Astrocyte of the spinal cord (primary cell): ENCODE results near the gene KIAA0753.
A peak's percentile ranks its signal among the peaks of the same experiment; 100 is the strongest.

Source experiments
- DNase-seq: peaks from one replicate; pipeline ENCODE4 v3.0.0; 2011; ENCODE audit warnings: low read depth, low spot score
- H3K4me3 ChIP-seq: 2 replicates; pipeline ENCODE4 v1.5.1; 2011; ENCODE audit warnings: low read depth, mild to moderate bottlenecking, low read length, moderate library complexity
- CTCF ChIP-seq: IDR thresholded peaks from 2 replicates; pipeline ENCODE4 v1.5.1; 2012; ENCODE audit warnings: low read depth, mild to moderate bottlenecking, low read length, inconsistent platforms
- in situ Hi-C: cut with HindIII; loops from 2 replicates; pipeline ENCODE4 v1.10.0; 2017; ENCODE audit warnings: low sequenced_read_pairs

Gene KIAA0753

DNA sequence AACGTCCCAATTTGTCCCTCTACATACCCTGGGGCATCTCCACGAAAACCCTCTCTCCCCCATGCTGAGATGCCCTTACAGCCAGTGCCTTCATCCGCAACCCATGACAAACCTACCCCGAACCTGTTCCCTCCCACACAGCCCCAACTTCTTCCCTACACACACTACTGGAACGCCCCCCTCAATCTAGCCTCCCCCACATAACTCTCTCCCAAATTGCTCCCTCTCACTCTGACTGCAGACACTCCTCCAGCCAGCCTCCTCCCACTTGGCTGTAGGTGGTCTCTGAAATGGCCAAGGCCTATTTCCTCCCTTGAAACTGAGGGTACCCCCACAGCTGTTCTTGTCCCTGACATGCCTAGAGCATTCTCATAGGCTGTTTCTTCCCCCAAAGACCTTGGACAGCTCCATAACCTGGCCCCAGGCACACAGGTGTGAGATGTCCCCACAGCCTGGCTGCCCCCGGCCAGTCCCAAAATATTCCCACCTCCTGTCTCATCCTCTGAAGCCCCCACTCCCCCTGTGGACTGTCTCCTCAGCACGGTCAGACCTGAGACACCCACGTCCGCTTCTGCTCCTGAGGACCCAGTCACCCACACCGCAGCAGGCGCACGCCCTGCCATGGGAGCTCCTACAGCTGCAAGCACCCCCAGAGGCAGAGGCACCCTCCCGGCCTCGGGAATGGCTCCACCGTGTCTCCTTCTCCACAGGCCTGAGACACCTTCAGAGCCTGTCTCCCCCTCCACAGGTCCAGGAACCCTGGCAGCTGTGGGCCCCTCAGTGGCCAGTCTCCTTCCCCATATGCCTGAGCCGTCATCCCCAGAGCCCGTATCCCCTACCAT, 3.7 kb downstream of the KIAA0753 start:
- in situ Hi-C loops: no loop called here
- no peak for DNase-seq
- no peak overlapping the region for H3K4me3 ChIP-seq
- TF ChIP-seq CTCF: no peak

DNA sequence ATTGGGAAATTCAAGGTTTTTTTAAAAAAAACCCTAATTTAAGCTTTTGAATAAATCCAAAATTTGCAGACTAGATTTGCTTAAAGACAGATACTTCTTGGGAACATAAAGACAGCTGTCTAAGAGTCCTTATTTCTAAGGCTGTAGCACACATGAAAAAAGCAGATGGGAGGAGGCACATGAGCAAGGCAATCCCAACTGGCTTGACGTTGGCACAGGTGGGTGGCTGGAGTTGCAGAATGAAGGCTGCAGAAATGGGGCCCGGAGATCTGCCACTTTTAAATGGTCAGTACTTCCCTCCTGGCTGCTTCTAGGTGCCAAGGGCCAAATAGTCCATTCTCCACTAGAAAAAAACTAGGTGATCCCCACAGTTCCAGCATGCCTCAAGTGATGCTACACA, 4.4 kb downstream of the KIAA0753 start:
- DNase-seq: no peak
- no peak overlapping the region for H3K4me3 ChIP-seq
- in situ Hi-C loops: no loop called here
- no peak for TF ChIP-seq CTCF

GRCh38 chr17:6633263-6633662, 7.2 kb downstream of the KIAA0753 start:
- no peak for DNase-seq
- in situ Hi-C loops: no loop called here
- no peak for TF ChIP-seq CTCF
- no peak overlapping the region for H3K4me3 ChIP-seq

- no peak for TF ChIP-seq CTCF
- H3K4me3 ChIP-seq: no peak overlapping the region
- DNase-seq: no peak
- in situ Hi-C loops: no loop called here
Observed at GRCh38 chr17:6632530-6632929, 8.0 kb downstream of the KIAA0753 start.

DNA sequence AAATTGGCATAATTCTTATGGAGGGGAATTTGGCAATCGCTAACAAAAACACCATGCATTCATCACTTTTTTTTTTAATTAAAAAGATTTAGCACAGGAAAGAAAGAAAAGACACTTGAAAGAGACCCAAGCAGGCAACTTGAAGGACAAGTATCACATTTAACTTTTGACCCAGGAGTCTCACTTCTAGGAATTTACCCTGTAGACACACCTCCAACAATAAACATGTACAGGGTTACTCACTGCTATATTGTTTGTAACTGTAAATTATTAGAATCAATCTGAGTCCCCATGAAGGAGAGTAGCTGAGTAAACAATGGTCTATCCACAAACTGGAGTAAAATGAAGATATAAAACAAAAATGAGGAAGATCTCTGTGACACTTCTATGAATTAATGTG, 10.1 kb downstream of the KIAA0753 start:
- no peak for DNase-seq
- in situ Hi-C loops: no loop called here
- no peak overlapping the region for H3K4me3 ChIP-seq
- TF ChIP-seq CTCF: no peak

DNA sequence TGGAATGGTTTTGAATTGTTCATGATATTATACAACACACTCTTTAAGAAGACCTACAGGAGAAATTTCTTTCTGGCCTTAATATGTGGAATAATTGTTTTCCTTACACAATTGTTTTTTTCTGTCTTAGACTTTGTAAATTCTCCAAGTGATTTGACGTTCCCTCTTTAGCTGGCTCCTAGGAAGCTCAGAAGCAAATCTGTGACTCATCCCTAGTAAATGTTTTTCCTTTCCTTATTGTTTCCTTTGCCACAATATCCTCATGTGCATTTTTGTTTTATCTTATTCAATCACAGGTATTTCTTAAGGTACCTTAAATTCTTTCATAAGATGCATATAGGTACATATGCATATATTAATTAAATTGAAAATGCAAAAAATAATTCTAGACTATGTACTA, 13.5 kb downstream of the KIAA0753 start:
- no peak for TF ChIP-seq CTCF
- H3K4me3 ChIP-seq: no peak overlapping the region
- in situ Hi-C loops: no loop called here
- DNase-seq: peak; percentile 32
